Tibial nerve (tissue), 3 donors: Measurements from ENCODE around the gene VENTX.

Source experiments
- POLR2A ChIP-seq, 2 donors: fragments of 450-650 bp; IDR thresholded peaks; one replicate each; pipeline ENCODE4 v1.6.1; 2017; ENCODE audit warnings: antibody characterized with exemption in 2 of 2, mild to moderate bottlenecking in 2 of 2, moderate library complexity in 2 of 2
- TF ChIP-seq, protein P1 (sequence below), 5 experiments: fragments of 200-600 bp in 3 of 5; fragments of 450-650 bp in 2 of 5; sonication (generic) in 3 of 5; IDR thresholded peaks; one replicate each; pipeline ENCODE4 v1.5.1; 2016 to 2019; ENCODE audit warnings: antibody characterized with exemption in 5 of 5, mild to moderate bottlenecking in 3 of 5, moderate library complexity in 2 of 5

- TF ChIP-seq, protein P1, sequence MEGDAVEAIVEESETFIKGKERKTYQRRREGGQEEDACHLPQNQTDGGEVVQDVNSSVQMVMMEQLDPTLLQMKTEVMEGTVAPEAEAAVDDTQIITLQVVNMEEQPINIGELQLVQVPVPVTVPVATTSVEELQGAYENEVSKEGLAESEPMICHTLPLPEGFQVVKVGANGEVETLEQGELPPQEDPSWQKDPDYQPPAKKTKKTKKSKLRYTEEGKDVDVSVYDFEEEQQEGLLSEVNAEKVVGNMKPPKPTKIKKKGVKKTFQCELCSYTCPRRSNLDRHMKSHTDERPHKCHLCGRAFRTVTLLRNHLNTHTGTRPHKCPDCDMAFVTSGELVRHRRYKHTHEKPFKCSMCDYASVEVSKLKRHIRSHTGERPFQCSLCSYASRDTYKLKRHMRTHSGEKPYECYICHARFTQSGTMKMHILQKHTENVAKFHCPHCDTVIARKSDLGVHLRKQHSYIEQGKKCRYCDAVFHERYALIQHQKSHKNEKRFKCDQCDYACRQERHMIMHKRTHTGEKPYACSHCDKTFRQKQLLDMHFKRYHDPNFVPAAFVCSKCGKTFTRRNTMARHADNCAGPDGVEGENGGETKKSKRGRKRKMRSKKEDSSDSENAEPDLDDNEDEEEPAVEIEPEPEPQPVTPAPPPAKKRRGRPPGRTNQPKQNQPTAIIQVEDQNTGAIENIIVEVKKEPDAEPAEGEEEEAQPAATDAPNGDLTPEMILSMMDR (IDR thresholded peaks at IDR 0.05) = no peak
- TF ChIP-seq POLR2A (IDR thresholded peaks at IDR 0.05) = peak in 1 of 2 donors; percentile 5
These were observed 23.5 kb downstream of the VENTX start for GRCh38 chr10:133260895-133261725.
